ENCODE data around the gene SLC28A3.

SLC28A3 gene

GRCh38 chr9:84382720-84383119 lies 42.2 kb upstream of the SLC28A3 start:
- no peak for TF ChIP-seq CTCF (IDR thresholded peaks at IDR 0.05; ENCODE audit: borderline replicate concordance, insufficient read depth, low read depth, low read length)
- no peak overlapping the region for H3K4me3 ChIP-seq (ENCODE audit: low read depth, low read length)

DNA sequence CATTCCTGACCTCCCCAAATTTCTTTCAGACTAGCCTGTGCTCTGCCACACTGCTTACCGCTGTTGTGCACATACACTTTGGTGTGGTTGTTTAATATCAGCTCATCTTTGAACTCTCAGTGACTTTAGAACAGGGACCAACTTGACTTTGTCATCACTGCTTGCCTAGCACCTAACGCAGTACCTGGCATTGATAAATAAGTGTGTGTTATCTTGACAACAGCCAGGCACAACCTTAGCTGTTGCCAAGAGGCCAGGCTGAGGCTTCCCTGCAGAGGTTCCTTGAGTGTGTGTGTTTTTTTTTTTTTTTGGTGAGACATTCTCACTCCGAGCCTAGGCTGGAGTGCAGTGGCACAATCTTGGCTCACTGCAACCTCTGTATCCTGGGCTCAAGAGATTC lies 41.0 kb upstream of the SLC28A3 start:
- no peak overlapping the region for H3K4me3 ChIP-seq (ENCODE audit: low read depth, low read length)
- TF ChIP-seq CTCF (IDR thresholded peaks at IDR 0.05; ENCODE audit: borderline replicate concordance, insufficient read depth, low read depth, low read length) = no peak

GRCh38 chr9:84379740-84380139 lies 39.2 kb upstream of the SLC28A3 start:
- H3K4me3 ChIP-seq (ENCODE audit: low read depth, low read length) = no peak overlapping the region
- no peak for TF ChIP-seq CTCF (IDR thresholded peaks at IDR 0.05; ENCODE audit: borderline replicate concordance, insufficient read depth, low read depth, low read length)

GRCh38 chr9:84375954-84376353 lies 35.4 kb upstream of the SLC28A3 start:
- no peak overlapping the region for H3K4me3 ChIP-seq (ENCODE audit: low read depth, low read length)
- no peak for TF ChIP-seq CTCF (IDR thresholded peaks at IDR 0.05; ENCODE audit: borderline replicate concordance, insufficient read depth, low read depth, low read length)

DNA sequence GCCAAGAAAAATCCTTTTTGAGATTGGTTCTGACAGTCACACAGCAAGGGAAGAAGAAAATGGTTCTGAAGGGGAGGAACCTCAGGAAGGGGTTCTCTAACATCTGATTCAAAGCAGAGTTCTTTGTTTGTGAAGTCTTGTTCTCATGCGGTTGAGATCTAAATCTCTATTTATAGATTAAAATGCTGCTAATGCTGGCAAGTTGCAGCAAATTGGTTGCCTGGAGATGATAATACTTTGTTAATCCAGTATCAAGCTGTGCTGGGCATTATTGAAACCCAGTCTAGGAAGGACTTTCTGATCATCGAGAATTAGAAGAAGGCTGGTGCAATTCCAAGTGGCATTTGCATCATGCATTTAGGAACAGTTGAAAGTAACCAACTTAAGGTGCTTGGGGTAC lies 34.0 kb upstream of the SLC28A3 start:
- no peak for TF ChIP-seq CTCF (IDR thresholded peaks at IDR 0.05; ENCODE audit: borderline replicate concordance, insufficient read depth, low read depth, low read length)
- H3K4me3 ChIP-seq (ENCODE audit: low read depth, low read length) = no peak overlapping the region

- no peak for TF ChIP-seq CTCF (IDR thresholded peaks at IDR 0.05; ENCODE audit: borderline replicate concordance, insufficient read depth, low read depth, low read length)
- H3K4me3 ChIP-seq (ENCODE audit: low read depth, low read length) = no peak overlapping the region
Measured at GRCh38 chr9:84374013-84374412, 33.5 kb upstream of the SLC28A3 start.

GRCh38 chr9:84371737-84372136 lies 31.2 kb upstream of the SLC28A3 start:
- H3K4me3 ChIP-seq (ENCODE audit: low read depth, low read length) = no peak overlapping the region
- no peak for TF ChIP-seq CTCF (IDR thresholded peaks at IDR 0.05; ENCODE audit: borderline replicate concordance, insufficient read depth, low read depth, low read length)
